HG03064 (cell line): ENCODE results near the gene CPT1B.
"Not testable (repeated sequence)": the region's sequence is repeated elsewhere in the genome, so short reads cannot be mapped to it uniquely, and the experiment has no call there.

Source experiments
- ATAC-seq: cut with Tn5 transposase; IDR thresholded peaks from one replicate; pipeline ENCODE4 v1.9.1; 2021; ENCODE audit warnings: low read depth; ENCODE audit not compliant: unreplicated experiment

CPT1B gene

DNA sequence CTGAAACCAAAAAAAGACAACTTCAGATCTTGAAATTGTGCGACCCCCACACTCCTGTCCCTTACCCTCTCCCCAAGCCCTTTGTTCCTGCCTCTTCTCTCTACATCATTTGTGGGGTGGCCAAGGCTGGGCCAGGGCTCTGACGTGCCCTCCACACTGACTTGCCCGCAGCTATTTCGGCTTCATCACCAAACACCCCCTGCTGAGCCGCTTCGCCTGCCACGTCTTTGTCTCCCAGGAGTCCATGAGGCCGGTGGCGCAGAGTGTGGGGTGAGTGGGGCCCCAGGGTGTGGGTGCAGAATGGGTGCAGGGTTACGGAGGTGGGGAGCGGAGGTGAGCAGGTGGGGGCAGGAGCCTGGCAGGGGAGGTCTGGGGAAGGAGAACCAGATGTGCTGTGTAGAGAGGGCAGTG is 31.8 kb upstream of the CPT1B start:
- no peak for ATAC-seq

DNA sequence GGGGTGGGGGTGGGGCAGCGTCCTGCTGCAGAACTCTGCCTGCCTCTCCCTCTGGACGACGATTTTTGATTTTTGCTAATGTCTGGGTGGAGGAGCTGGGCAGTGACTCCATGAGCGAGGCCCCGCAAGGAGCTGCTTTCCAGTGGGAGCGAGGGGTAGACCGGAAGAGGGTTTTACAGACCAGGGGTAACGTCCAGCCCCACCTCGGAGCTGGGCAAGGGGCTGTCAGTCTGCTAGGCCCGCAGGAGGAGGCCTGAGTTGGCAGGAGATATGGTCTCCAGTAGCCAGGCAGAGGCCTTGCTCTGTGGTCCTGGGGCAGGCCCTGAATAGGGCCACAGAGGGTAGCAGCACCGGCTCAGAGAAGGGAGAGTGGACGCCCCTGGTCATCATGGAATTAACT is 31.4 kb upstream of the CPT1B start:
- no peak for ATAC-seq

DNA sequence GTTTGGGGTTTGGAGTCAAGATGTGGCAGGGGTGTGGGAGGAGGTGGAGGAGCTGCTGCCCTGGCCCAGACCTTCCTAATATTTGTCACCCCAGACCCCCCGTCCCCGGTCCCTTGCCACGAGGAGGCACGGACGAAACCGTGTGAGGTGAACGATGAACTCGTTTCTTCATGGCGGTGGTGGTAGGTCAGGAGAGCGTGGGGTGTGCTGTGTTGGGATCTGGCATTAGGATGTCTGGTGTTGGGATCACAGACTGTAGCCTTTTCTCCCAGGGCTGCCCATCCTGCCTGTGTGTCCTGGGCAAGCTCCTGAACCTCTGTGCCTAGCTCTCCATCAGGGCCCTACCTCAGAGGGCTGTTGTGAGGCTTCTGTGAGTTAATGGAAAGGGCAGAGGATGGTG is 30.8 kb upstream of the CPT1B start:
- no peak for ATAC-seq

DNA sequence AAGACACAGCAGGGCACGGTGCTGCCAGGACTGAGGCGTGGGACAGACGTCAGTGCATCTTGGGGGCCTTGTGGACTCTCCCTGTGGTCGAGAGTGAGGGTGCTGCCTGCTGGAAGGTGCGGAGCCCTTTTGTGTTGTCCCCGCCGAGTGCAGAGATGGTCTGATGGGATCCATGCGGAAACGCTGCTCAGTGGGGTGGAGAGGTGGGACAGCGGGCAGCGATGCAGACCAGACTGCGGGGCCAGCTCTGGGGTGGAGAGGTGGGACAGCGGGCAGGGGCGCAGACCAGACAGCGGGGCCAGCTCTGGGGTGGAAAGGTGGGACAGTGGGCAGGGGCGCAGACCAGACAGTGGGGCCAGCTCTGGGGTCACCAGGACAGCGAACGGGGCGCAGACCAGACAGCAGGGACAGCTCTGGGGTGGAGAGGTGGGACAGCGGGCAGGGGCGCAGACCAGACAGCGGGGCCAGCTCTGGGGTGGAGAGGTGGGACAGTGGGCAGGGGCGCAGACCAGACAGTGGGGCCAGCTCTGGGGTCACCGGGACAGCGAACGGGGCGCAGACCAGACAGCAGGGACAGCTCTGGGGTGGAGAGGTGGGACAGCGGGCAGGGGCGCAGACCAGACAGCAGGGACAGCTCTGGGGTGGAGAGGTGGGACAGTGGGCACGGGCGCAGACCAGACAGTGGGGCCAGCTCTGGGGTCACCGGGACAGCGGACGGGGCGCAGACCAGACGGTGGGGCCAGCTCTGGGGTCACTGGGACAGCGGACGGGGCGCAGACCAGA is 30.0 kb upstream of the CPT1B start:
- not testable (repeated sequence) for ATAC-seq

DNA sequence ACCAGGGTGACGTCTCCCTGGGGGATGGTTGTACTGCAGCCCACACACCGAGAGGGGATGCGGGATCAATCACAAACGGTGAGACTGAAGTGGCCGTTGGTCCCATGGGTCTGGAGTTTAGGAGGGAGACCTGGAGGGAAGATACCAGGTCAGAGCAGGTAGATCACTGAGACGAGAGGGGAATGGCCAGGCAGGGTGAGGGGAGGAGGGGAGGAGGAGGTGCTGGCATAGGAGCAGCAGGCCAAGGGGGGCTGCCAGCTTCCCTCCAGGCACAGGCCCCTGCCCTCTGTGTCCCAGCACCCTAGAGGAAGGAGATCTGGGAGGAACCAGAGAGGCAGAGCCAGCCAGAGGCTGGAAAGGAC is 29.4 kb upstream of the CPT1B start:
- no peak for ATAC-seq

DNA sequence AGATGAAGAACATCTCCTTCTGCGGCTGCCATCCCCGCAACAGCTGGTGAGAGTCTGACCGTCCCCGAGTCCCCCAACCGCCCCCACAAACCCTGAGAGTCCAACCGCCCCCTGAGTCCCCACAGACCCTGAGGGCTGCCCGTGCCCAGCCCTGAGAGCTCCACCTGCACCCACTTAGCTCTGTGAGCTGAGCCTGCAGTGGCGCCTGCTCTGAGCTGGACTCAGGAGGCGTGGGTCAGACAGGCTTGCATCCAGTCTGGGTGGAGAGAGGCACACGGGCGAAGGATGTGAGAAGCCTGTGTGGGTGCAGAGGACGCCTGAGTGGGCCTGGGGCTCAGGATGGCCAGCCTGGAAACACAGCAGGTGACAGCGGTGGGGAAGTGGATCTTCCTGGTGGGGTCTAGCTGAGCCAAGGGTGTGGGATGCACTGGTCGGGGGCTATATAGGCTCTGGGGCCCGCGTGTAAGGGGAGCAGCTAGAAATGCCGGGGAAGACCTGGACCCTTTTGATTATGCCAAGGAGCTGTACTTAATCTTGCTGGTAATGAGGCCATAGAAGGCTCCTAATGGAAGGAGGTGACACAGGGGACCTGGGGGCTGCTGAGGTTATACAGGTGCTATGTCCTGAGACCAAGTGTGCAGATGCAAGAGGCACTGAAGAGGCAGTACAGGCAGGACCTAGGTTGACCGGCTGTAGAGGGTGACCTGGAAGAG is 28.9 kb upstream of the CPT1B start:
- ATAC-seq: no peak

DNA sequence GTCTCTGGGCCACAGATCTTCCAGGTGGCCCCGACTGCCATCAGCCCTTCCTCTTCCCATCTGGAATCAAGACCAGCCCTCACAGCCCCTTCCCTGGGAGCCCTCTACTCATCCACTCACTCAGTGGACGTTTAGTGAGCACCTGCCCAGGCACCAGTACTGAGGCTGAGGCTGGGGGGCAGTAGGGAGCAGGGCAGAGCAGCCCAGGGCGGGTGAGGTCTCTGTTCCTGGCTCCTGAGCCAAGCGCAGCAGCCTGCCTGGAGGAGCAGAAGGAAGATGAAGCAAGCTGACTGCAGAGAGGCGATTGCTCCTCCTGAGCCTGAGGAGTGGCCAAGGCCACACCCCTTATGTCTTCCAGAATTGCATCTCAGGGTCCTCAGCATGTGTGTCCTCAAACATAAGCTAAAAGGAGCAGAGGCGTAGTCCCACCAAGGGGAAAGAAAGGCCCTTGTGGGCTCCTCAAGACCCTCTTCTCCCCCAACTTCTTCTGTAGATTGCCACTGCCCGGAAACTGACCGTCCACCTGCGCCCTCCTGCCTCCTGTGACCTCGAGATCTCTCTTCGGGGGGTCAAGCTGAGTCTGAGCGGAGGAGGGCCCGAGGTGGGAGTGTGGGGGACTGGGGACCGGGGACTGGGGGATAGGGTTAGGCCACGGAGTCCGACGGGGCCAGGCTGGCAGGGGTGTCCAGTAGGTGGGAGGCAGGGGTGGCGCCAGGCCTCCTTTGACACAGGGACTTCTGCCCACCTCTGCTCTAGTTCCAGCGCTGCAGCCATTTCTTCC is 28.1 kb upstream of the CPT1B start:
- no peak for ATAC-seq

DNA sequence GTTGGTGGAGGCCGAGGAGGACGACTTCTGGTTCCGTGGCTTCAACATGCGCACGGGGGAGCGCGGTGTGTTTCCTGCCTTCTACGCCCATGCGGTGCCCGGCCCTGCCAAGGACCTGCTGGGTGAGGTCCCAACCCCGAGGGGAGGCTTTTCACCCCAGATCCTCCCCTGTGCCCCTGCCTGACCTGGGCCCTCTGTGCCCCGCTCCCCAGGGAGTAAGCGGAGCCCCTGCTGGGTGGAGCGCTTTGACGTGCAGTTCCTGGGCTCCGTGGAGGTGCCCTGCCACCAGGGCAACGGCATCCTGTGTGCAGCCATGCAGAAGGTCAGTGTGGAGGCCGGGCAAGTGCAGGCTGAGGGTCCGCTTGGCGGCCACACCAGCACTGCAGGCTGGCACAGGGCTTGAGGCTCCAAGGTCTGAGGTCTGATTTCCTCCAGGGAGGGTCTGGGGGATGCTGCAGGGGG is 27.4 kb upstream of the CPT1B start:
- no peak for ATAC-seq

DNA sequence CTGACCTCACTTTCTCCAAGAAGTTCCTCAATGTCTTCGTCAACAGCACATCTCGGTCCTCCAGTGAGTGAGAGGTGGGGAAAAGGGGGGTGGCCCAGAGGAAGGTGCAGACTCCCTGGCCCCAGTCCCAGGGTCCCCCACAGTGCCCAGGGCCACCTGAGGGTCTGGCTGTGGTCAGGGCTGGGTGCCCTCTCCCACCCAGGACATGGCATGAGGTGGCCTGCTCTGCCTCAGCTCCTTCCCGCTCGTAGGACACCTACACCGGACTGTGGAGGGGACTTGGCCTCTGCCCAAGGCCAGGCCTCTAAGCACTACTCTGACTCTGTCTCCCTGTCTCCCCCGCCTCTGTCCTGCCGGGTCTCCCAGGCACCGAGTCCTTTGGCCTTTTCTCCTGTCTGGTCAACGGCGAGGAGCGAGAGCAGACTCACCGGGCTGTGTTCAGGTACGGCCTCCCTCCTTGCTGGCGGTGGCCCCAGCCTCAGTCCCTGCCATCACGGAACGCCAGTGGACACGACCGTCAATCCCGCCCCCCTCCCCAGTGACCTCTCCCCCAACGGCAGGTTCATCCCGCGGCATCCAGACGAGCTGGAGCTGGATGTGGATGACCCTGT is 26.9 kb upstream of the CPT1B start:
- ATAC-seq: no peak

DNA sequence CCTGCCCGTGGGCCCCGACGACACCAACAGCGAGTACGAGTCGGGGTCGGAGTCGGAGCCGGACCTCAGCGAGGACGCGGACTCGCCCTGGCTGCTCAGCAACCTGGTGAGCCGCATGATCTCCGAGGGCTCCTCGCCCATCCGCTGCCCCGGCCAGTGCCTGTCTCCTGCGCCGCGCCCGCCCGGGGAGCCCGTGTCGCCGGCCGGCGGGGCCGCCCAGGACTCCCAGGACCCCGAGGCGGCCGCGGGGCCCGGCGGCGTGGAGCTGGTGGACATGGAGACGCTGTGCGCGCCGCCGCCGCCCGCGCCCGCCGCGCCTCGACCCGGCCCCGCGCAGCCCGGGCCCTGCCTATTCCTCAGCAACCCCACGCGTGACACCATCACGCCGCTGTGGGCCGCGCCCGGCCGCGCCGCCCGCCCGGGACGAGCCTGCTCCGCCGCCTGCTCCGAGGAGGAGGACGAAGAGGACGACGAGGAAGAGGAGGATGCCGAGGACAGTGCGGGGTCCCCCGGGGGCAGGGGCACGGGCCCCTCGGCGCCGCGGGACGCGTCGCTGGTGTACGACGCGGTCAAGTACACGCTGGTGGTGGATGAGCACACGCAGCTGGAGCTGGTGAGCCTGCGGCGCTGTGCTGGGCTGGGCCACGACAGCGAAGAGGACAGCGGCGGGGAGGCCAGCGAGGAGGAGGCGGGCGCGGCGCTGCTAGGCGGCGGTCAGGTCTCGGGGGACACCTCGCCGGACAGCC is 26.2 kb upstream of the CPT1B start:
- no peak for ATAC-seq

DNA sequence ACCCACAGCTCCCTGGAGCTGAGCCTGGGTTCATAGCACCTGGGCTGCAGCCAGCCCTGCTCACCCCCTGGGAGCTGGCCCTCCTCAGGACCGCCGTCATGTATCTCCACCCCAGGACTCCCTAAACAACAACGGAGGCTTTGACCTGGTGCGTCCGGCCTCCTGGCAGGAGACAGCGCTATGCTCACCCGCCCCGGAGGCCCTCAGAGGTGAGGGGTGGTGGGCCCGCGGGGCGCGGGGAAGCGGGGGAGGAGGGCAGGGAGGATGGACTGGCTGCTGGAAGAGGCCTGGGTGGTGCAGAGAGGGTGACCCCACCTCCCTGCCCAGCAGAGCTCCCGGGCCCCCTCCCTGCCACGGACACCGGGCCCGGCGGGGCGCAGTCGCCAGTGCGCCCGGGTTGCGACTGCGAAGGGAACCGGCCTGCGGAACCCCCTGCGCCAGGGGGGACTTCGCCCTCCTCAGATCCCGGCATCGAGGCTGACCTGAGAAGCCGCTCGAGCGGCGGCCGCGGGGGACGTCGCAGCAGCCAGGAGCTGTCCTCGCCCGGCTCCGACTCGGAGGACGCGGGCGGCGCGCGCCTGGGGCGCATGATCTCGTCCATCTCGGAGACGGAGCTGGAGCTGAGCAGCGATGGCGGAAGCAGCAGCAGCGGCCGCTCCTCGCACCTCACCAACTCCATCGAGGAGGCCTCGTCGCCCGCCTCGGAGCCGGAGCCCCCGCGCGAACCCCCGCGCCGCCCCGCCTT is 25.5 kb upstream of the CPT1B start:
- ATAC-seq: no peak

DNA sequence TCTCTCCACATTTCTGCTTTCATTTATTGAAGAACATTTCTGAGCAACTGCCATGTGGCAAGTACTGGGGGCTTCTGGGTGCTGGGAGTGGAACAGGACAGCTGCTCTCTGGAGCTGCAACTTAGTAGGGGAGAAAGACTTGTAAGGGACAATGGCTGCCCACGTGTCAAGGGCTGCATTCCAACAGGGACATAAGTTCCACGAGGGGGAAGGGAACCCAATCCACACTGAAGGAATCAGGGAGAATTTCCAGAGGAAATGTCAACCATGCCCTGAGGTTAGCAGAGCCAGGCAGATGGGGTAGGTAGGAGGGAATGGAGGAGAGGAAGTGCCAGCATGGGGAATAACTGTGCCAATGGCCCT is 24.1 kb upstream of the CPT1B start:
- ATAC-seq: no peak

DNA sequence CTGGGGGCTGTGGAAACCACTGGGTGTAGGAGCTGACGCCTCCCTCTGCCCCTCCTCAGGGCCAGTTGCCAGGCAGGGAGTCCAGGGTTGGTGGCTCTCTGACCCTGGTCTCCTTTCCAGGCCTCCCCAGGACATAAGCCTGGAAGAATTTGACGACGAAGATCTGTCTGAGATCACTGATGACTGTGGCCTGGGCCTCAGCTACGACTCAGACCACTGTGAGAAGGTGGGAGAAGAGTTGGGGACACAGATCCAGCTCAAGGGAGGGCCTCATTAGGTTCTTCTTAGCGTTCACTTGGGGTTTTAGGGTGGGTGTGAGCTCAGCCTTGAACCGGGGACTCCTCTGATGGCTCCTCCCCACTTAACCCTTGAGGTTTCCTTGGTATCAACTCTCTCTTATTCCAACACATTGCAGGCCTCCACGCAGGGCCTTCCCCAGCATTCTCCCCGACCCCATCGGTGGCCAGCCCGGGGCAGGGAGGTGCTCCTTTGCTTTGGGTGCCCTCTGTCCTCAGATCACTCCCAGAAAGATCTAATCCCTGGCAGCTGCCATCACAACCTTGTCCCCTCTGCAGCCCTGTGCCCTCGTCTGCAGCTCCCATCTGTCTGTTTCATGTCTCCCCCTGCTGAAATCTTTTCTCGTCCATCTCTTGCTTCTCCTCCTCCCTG is 23.6 kb upstream of the CPT1B start:
- no peak for ATAC-seq

DNA sequence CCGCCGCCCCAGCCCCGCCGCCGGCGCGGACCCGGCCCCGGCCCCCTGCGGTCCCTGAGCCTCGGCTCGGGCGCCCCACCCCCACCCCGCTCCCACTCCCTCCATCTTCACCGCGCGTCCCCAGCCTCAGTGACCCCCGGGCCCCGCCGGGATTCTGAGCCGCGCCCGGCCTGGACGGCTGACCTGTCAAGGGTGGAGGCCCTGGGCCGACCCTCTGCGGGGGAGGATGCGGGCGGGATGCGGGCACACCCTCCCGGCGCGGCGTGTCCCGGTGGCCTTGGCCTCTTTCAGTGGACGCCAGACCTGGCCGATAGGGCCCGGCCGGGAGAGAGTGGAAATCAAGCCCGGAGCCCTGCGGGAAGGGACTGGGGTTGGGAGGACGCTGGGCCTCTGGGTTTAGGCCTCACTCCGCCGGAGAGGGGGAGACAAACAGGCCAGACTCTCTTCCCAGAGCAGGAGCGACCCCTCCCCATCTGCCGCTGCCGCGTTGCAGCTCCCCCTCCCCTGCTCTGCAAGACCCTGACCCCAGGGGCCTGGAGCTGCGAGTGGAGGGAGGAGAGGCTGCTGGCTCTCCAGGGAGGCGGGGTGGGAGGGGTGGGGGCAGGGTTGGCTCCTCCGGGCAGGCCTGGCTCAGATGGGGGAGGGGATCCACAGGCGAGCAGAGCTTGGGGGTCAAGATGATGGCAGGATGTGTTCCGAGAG is 22.9 kb upstream of the CPT1B start:
- no peak for ATAC-seq

DNA sequence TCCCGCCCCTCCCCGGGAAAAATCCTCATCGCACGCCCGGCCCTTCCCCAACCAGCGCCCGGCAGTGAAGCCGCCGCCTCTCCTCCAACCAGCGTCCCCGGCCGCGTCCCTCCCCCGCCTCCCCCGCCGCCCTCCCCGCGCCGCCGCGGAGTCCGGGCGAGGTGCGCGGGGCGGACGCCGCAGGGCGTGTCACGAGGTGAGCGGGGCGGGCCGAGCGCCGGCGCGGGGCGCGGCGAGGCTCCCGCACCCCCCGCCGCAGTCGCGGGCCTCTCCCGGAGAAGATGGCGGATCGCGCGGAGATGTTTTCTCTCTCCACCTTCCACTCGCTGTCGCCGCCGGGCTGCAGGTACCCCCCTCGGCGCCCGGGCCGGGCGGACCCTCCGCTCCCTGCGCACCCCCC is 22.3 kb upstream of the CPT1B start, which contains the start of gene MAPK8IP2:
MAPK8IP2 (plus strand) TSS at position 256 of the 400 bp plus-strand sequence; CDS start at position 282, 26 bp downstream.
- ATAC-seq: no peak

DNA sequence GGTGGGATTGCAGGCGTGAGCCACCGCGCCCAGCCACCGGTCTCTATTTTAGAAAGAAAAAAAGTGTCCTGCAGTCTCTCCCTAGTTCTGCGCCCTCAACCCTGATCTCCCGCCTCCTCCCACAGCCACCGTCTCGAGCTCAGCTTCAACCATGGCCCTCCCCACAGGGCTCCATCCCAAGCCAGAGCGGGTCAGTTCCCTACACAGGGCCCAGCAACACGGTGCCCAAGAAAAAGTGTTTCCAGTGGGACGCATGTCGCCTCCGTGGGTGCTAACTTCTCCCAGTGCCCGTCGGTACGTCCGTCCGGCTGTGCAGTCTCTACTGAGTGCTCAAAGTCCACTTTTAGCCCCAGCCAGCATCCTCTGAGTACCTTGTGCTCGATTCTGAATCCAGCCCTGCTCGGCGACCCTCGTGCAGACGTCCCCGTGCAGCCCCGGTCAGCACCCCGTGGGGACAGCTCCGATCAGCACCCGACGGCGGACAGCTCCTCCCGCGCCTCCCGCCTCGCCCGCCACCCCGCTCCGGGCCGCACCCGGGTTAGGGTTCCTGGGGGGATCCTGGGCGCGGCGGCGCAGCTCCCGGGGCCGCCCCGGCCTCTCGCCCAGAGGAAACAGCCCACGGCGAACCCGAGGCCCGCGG is 21.7 kb upstream of the CPT1B start:
- ATAC-seq: no peak

DNA sequence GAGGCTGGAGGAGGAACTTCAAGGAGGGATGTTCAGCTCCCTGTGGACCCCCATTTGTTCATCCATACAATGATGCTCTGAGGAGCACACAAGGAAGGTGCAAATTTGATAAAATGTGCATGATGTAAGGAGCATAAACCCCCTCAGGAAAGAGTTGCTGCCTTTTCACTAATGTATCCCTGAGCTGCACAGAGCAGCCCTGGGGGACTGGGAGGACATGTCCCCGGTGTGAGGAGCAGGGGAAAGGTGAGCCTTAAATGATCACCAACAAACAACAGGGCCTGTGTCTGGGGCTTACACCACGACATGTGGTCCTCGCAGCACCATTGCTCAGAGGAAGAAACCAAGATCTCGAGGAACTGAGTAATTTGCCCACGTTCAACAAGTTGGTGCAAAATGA is 18.9 kb upstream of the CPT1B start:
- no peak for ATAC-seq

DNA sequence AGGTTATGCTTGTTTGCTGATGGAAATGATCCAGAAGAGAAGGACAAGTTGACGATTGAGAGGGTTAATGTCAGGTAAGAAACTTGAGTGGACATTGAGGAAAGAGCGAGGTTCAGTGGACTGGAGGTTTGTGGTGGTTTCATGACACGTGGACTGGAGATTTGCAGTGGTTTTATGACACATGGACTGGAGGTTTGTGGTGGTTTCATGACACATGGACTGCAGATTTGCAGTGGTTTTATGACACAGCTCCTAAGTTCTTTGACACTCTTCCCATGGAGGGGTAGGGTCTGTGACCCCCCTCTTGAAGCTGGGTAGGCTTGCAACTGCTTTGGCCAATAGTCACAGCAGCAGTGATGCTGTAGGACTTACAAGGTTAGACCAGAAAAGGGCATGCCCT is 17.0 kb upstream of the CPT1B start:
- ATAC-seq: no peak
